Nephron (organoid): ENCODE measurements around the gene MCRS1.
A peak's percentile ranks its signal among the peaks of the same experiment; 100 is the strongest.

Experiments
- H3K27ac Mint-ChIP-seq, 3 experiments: 2 replicates each; pipeline ENCODE4 v1.8.0; 2020; ENCODE audit warnings: mixed read lengths in 3 of 3, mild to moderate bottlenecking in 2 of 3, moderate library complexity in 1 of 3
- H3K27me3 Mint-ChIP-seq: 2 replicates; pipeline ENCODE4 v1.8.0; 2021; ENCODE audit warnings: low read depth, mild to moderate bottlenecking, moderate library complexity, mixed read lengths
- H3K36me3 Mint-ChIP-seq: 2 replicates; pipeline ENCODE4 v1.8.0; 2020; ENCODE audit warnings: low read depth, mixed read lengths
- H3K4me1 Mint-ChIP-seq: 2 replicates; pipeline ENCODE4 v1.8.0; 2020; ENCODE audit warnings: mixed read lengths
- H3K4me3 Mint-ChIP-seq, 3 experiments: 2 replicates each; pipeline ENCODE4 v1.8.0; 2020; ENCODE audit warnings: mild to moderate bottlenecking in 3 of 3, mixed read lengths in 3 of 3, moderate library complexity in 2 of 3
- H3K9me3 Mint-ChIP-seq: 2 replicates; pipeline ENCODE4 v1.8.0; 2020; ENCODE audit warnings: mixed read lengths
- CTCF ChIP-seq, 3 experiments: fragments of 200-600 bp; sonication (generic); IDR thresholded peaks; one replicate each; pipeline ENCODE4 v1.5.0; 2021; ENCODE audit warnings: antibody characterized with exemption in 3 of 3; ENCODE audit not compliant: unreplicated experiment in 3 of 3

The MCRS1 gene

GRCh38 chr12:49564686-49565405 is 3.1 kb downstream of the MCRS1 start:
- TF ChIP-seq CTCF (IDR thresholded peaks at IDR 0.05; ENCODE audit: unreplicated experiment in 3 of 3), result no peak
- Mint-ChIP-seq H3K36me3 (peaks cover 27% of the 10 kb centered on the region), H3K27me3 (no peaks in the 10 kb centered on the region), H3K4me3 (peak overlapping the region; percentile 45 to 68 (median 64)), H3K4me1 (peaks cover 36% of the 10 kb centered on the region), H3K27ac (no peak overlapping the region), H3K9me3 (no peaks in the 10 kb centered on the region)

DNA sequence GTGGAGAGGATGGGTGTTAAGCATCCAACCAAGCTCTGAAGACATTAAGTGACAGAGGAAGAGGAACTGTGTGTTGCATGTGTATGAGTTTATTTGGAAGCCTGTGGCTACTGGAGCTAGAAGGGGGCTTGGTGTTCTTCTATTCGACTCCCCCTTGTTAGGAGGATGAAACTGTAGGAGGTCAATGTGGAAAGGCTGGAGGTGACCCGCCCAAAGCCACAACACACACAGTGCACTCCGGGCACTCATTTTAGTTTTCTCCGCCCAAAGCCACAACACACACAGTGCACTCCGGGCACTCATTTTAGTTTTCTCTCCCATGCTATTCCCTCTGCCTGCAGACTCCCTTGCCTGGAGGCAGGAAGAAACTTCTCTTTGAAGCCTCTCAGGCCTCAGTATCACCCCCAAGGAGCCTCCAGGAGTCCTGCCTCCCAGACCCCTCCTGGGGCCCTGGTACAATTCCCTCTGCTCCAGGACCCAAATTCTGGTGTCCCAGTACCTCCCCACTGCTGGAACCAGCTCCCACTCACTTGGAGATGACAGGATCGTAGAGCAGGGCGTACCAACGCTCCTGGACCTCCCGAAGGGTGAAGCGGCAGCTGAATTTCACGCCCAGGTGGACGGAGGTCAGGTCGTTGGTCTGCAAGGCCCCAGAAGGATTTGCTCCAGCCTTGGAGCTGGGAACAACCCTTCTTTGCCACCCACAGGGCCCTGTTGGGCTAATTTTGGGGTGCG is 3.8 kb downstream of the MCRS1 start:
- Mint-ChIP-seq H3K27me3 (no peaks in the 10 kb centered on the region), H3K27ac (peak overlapping the region in 1 of 3 experiments; percentile 40), H3K9me3 (no peaks in the 10 kb centered on the region), H3K36me3 (peaks cover 27% of the 10 kb centered on the region), H3K4me3 (peak overlapping the region; percentile 21 to 64 (median 61)), H3K4me1 (peaks cover 36% of the 10 kb centered on the region)
- TF ChIP-seq CTCF (IDR thresholded peaks at IDR 0.05; ENCODE audit: unreplicated experiment in 3 of 3), result no peak

- H3K36me3 Mint-ChIP-seq, result peaks cover 27% of the 10 kb centered on the region
- H3K4me1 Mint-ChIP-seq, result peaks cover 25% of the 10 kb centered on the region
- TF ChIP-seq CTCF (IDR thresholded peaks at IDR 0.05; ENCODE audit: unreplicated experiment in 3 of 3), result no peak
- peak overlapping the region in 1 of 3 experiments; percentile 9 for H3K27ac Mint-ChIP-seq
- no peaks in the 10 kb centered on the region for H3K9me3 Mint-ChIP-seq
- peak overlapping the region in 1 of 3 experiments; percentile 23 for H3K4me3 Mint-ChIP-seq
- no peaks in the 10 kb centered on the region for H3K27me3 Mint-ChIP-seq
These were observed 5.1 kb downstream of the MCRS1 start for GRCh38 chr12:49562831-49563230.

DNA sequence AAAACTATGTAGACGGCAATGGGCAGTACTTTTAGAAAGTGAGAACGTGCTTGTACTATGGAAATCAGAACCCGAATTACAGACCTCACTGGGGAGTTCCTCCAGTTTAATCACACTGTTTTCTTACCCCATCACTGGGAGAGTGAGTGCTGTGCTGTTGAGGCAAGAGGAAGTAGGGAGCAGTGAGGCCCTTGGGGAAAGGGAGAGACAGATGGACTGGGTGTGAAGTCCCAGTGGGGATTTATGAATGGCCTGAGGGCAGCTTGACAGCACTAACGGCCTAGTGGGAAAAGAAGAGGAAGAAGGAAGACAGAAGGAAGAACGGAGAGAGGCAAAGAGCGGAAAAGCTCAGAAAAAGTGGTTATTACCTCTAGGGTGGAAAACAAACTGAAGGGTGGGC is 5.7 kb downstream of the MCRS1 start:
- Mint-ChIP-seq H3K27ac (no peak overlapping the region), H3K27me3 (no peaks in the 10 kb centered on the region), H3K4me3 (peak overlapping the region in 2 of 3 experiments; percentile 22 to 53), H3K9me3 (no peaks in the 10 kb centered on the region), H3K4me1 (peaks cover 21% of the 10 kb centered on the region), H3K36me3 (peaks cover 27% of the 10 kb centered on the region)
- no peak for TF ChIP-seq CTCF (IDR thresholded peaks at IDR 0.05; ENCODE audit: unreplicated experiment in 3 of 3)

GRCh38 chr12:49560695-49561094 is 7.2 kb downstream of the MCRS1 start:
- H3K27me3 Mint-ChIP-seq, result no peaks in the 10 kb centered on the region
- peaks cover 15% of the 10 kb centered on the region for H3K4me1 Mint-ChIP-seq
- no peak overlapping the region for H3K27ac Mint-ChIP-seq
- no peak overlapping the region for H3K4me3 Mint-ChIP-seq
- H3K36me3 Mint-ChIP-seq, result peaks cover 31% of the 10 kb centered on the region
- no peaks in the 10 kb centered on the region for H3K9me3 Mint-ChIP-seq
- no peak for TF ChIP-seq CTCF (IDR thresholded peaks at IDR 0.05; ENCODE audit: unreplicated experiment in 3 of 3)
